SK-N-SH (cell line): ENCODE results near the gene SLC9A8.

Source experiments
- POLR2AphosphoS5 ChIP-seq: IDR thresholded peaks from 2 replicates; pipeline ENCODE4 v1.6.1; 2012; ENCODE audit warnings: low read depth, low read length
- RXRA ChIP-seq: IDR thresholded peaks from 2 replicates; pipeline ENCODE4 v1.4.0; 2012; ENCODE audit warnings: low read depth, mild to moderate bottlenecking, borderline replicate concordance
- SIN3A ChIP-seq: IDR thresholded peaks from 2 replicates; pipeline ENCODE4 v1.6.1; 2012; ENCODE audit warnings: low read depth, mild to moderate bottlenecking, low read length, moderate library complexity, borderline replicate concordance
- TAF1 ChIP-seq: IDR thresholded peaks from 2 replicates; pipeline ENCODE4 v1.6.1; 2012; ENCODE audit warnings: low read depth, mild to moderate bottlenecking, low read length, moderate library complexity, borderline replicate concordance
- TF ChIP-seq, protein P1 (sequence below): fragments of 200-600 bp; sonication (generic); IDR thresholded peaks from 2 replicates; pipeline ENCODE4 v1.6.1; 2017; ENCODE audit warnings: antibody characterized with exemption, mild to moderate bottlenecking, moderate library complexity
- TF ChIP-seq, protein P2 (sequence below): fragments of 150-350 bp; IDR thresholded peaks from 2 replicates; pipeline ENCODE4 v1.6.1; 2017; ENCODE audit warnings: antibody characterized with exemption, low read length, low read depth, borderline replicate concordance

DNA sequence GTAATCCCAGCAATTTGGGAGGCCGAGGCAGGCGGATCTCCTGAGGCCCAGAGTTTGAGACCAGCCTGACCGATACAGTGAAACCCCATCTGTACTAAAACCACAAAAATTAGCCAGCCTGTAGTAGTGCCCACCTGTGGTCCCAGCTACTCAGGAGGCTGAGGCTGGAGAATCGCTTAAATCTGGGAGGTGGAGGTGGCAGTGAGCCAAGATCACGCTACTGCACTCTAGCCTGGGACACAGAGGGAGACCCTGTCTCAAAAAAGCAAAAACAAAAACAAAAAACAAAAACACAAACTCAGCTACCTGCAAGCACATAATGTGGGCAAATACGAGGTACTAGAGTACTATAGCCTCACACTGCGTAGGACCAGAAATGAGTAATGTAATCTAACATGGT lies 106.4 kb downstream of the SLC9A8 start:
- TF ChIP-seq RXRA (no peak), POLR2AphosphoS5 (no peak), TAF1 (no peak), SIN3A (no peak)
- TF ChIP-seq, protein P1, sequence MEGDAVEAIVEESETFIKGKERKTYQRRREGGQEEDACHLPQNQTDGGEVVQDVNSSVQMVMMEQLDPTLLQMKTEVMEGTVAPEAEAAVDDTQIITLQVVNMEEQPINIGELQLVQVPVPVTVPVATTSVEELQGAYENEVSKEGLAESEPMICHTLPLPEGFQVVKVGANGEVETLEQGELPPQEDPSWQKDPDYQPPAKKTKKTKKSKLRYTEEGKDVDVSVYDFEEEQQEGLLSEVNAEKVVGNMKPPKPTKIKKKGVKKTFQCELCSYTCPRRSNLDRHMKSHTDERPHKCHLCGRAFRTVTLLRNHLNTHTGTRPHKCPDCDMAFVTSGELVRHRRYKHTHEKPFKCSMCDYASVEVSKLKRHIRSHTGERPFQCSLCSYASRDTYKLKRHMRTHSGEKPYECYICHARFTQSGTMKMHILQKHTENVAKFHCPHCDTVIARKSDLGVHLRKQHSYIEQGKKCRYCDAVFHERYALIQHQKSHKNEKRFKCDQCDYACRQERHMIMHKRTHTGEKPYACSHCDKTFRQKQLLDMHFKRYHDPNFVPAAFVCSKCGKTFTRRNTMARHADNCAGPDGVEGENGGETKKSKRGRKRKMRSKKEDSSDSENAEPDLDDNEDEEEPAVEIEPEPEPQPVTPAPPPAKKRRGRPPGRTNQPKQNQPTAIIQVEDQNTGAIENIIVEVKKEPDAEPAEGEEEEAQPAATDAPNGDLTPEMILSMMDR = no peak
- TF ChIP-seq, protein P2, sequence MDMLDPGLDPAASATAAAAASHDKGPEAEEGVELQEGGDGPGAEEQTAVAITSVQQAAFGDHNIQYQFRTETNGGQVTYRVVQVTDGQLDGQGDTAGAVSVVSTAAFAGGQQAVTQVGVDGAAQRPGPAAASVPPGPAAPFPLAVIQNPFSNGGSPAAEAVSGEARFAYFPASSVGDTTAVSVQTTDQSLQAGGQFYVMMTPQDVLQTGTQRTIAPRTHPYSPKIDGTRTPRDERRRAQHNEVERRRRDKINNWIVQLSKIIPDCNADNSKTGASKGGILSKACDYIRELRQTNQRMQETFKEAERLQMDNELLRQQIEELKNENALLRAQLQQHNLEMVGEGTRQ = no peak
